Heart right ventricle (tissue), 16 donors: ENCODE measurements around the gene AGO3. TPM values are rescaled to one million over a fixed set of nuclear protein-coding genes. Genes with fewer than 3 reads are reported as not detected.
A peak's percentile ranks its signal among the peaks of the same experiment; 100 is the strongest.

ENCODE experiments used
- ATAC-seq, 8 donors: fragments of 200-7000 bp; cut with Tn5 transposase; one replicate each; pipeline ENCODE4 v1.9.1; 2020; ENCODE audit warnings: mild to moderate bottlenecking in 8 of 8, moderate library complexity in 8 of 8, moderate number of reproducible peaks in 1 of 8
- DNase-seq, 2 donors: peaks; one replicate each; pipeline ENCODE4 v3.0.0-alpha.2; 2020
- H3K27ac ChIP-seq, 10 donors: fragments of 200-600 bp; sonication (generic) in 2 of 10; one replicate each; pipeline versions ENCODE4 v1.5.0 to v1.8.0; 2020 to 2022; ENCODE audit warnings: mild to moderate bottlenecking in 3 of 10
- H3K27me3 ChIP-seq, 7 donors: fragments of 200-600 bp; one replicate each; pipeline ENCODE4 v1.8.0; 2021 to 2022; ENCODE audit warnings: mild to moderate bottlenecking in 2 of 7
- H3K36me3 ChIP-seq, 9 donors: fragments of 200-600 bp; sonication (generic) in 1 of 9; one replicate each; pipeline versions ENCODE4 v1.5.0 to v1.8.0; 2020 to 2022; ENCODE audit warnings: mild to moderate bottlenecking in 2 of 9
- H3K4me1 ChIP-seq, 9 donors: fragments of 200-600 bp; sonication (generic) in 1 of 9; one replicate each; pipeline versions ENCODE4 v1.5.0 to v1.8.0; 2020 to 2022; ENCODE audit warnings: mild to moderate bottlenecking in 4 of 9
- H3K4me3 ChIP-seq, 10 donors: fragments of 200-600 bp; sonication (generic) in 2 of 10; one replicate each; pipeline versions ENCODE4 v1.5.0 to v1.8.0; 2020 to 2022; ENCODE audit warnings: mild to moderate bottlenecking in 7 of 10, moderate library complexity in 2 of 10
- H3K9me3 ChIP-seq, 11 donors: fragments of 200-600 bp in 10 of 11; sonication (generic) in 2 of 11; one replicate each; pipeline versions ENCODE4 v1.5.0 to v1.8.0; 2013 to 2022; ENCODE audit warnings: mild to moderate bottlenecking in 2 of 11, control low read depth in 1 of 11, moderate library complexity in 1 of 11
- WGBS, 2 donors: extraction: QIAGEN DNeasy Blood & Tissue Kit; methylation state at CpG; one replicate each; pipeline ENCODE4 v1.1.7; 2013; ENCODE audit warnings: inconsistent platforms in 1 of 2; 5-methylcytosine and 5-hydroxymethylcytosine counted together
- intact Hi-C, 10 donors: fragments of 100-400 bp; cut with DNase I; formaldehyde crosslinking; loops; one replicate each; pipeline versions ENCODE4 v1.11.1 to v1.14.2; 2022
- polyA plus RNA-seq, 2 donors: library from polyadenylated mRNA; stranded (reverse); fragments of 200-250 nt; gene quantifications; one replicate each; pipeline ENCODE4 v1.2.3, GENCODE V29; 2013
- total RNA-seq, 10 donors: library from RNA; stranded (reverse); fragmentation: NEBNext Ultra II Directional in 3 of 10; extraction: Animal tissue kit (Norgen Biotek cat#: 25700) in 3 of 10; gene quantifications; one replicate each; pipeline versions ENCODE4 v1.2.1 to v1.2.4, GENCODE V29; 2021 to 2023
- TF ChIP-seq, protein P1 (sequence below), 9 donors: fragments of 200-600 bp; sonication (generic) in 2 of 9; IDR thresholded peaks; one replicate each; pipeline versions ENCODE4 v1.5.0 to v1.8.0; 2021 to 2022; ENCODE audit warnings: antibody characterized with exemption in 9 of 9, mild to moderate bottlenecking in 5 of 9, moderate library complexity in 1 of 9
- donor health status: Arrhythmogenic right ventricular cardiomyopathy.
- donor health status: ischemic (EF 13 %, LVEDD 7.1; RV severe dilation, severe dysfunction).
- donor health status: healthy with polysubstance abuse.
- donor health status: DM: no; HTN: yes; CAD: no.
- donor health status: DM: no; HTN: no; CAD: no.
- donor health status: ischemic (EF 25% LVEDD 6.9; RV normal size, moderate dysfunction).
- donor health status: ischemic (EF 25% LVEDD 5.7; RV mildly dilated, moderate dysfunction).
- donor health status: healthy.
- donor health status: DM: yes; HTN: yes; CAD: no.
- donor health status: Ischemic cardiomyopathy.
- donor health status: ischemic (EF 35%, LVEDD 5.7; RV mildly dilated, moderate dysfunction).
- donor health status: nonischemic (EF 11% LVEDD 7.7; RV severe dilation, severe dysfunction).
- donor health status: DM: yes; HTN: yes; CAD: no.
- donor health status: PGD.
- donor health status: ischemic (EF 29% LVEDD 5.4; RV normal size, mild dysfunction).
- donor health status: nonischemic (EF 23%, LVEDD 6.1; RV moderate dilation, normal function).

The AGO3 gene
- total and polyA plus RNA-seq, 12 donors = 2.2 to 20.7 (median 14.7) TPM

GRCh38 chr1:35882945-35883634, 47.8 kb upstream of the AGO3 start, which contains the start of gene AGO1:
Gene AGO1, plus strand, starts transcription at chr1:35883209. Its CDS starts 213 bp downstream, at chr1:35883422.
- WGBS, 2 donors = 0 to 1% methylated on average over 57 to 58 of the region's 58 CpGs
- Histone ChIP-seq H3K27me3 (no peaks in the 10 kb centered on the region), H3K9me3 (no peaks in the 10 kb centered on the region), H3K36me3 (peaks cover 0 to under 1% (median 0%) of the 10 kb centered on the region in 9 donors), H3K4me1 (peaks cover 2 to 51% (median 36%) of the 10 kb centered on the region in 9 donors), H3K27ac (peak within 1 kb of the TSS in 9 of 10 donors; percentile 78 to 91 (median 84)), H3K4me3 (peak within 1 kb of the TSS; percentile 90 to 100 (median 98))
- DNase-seq = peak; percentile 94 to 97
- peak; percentile 95 to 99 (median 97) for ATAC-seq
- intact Hi-C loops = loop anchor here in 3 of 10 donors (1.0 to 10.0 kb wide), 3 partner anchors 44 to 202 kb away; partner anchors contain the start of genes ADPRS (in 2 of the 3), TEKT2 (in 2 of the 3) and AGO3 (in 1 of the 3)
- TF ChIP-seq, protein P1, sequence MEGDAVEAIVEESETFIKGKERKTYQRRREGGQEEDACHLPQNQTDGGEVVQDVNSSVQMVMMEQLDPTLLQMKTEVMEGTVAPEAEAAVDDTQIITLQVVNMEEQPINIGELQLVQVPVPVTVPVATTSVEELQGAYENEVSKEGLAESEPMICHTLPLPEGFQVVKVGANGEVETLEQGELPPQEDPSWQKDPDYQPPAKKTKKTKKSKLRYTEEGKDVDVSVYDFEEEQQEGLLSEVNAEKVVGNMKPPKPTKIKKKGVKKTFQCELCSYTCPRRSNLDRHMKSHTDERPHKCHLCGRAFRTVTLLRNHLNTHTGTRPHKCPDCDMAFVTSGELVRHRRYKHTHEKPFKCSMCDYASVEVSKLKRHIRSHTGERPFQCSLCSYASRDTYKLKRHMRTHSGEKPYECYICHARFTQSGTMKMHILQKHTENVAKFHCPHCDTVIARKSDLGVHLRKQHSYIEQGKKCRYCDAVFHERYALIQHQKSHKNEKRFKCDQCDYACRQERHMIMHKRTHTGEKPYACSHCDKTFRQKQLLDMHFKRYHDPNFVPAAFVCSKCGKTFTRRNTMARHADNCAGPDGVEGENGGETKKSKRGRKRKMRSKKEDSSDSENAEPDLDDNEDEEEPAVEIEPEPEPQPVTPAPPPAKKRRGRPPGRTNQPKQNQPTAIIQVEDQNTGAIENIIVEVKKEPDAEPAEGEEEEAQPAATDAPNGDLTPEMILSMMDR (IDR thresholded peaks at IDR 0.05) = peak; percentile 93 to 99 (median 98)

DNA sequence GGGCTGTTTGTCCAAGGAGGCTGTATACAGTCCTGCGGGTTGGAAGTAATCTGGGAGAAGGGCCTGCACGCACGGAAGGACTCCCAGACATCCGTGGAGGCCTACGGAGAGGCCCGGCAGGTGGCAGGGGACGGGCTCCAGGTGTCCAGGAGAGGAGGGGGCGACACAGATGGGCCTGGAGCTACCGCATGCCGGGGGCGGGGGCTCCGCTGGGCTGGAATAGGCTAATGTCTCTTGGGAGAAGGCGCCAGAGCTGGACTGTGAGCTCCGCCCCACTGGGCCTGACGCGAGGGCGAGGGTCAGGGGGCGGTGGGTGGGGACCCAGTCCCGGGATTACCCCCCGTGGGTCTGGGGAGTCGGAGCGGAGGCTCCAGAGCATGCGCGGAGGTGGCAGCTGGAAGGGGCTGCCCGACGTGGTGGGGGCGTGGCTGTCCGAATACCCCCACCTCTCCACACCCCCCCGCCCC, 47.2 kb upstream of the AGO3 start:
- 1% methylated on average over 29 of the region's 29 CpGs for WGBS, 2 donors
- H3K27ac ChIP-seq = peak overlapping the region in 9 of 10 donors; percentile 78 to 91 (median 84)
- peaks cover 0 to 6% (median 0%) of the 10 kb centered on the region in 9 donors for H3K36me3 ChIP-seq
- no peaks in the 10 kb centered on the region for H3K9me3 ChIP-seq
- H3K4me1 ChIP-seq = peaks cover 2 to 57% (median 36%) of the 10 kb centered on the region in 9 donors
- no peaks in the 10 kb centered on the region for H3K27me3 ChIP-seq
- intact Hi-C loops = loop anchor here in 3 of 10 donors (1.0 to 10.0 kb wide), 3 partner anchors 44 to 201 kb away; partner anchors contain the start of genes ADPRS (in 2 of the 3), TEKT2 (in 2 of the 3) and AGO3 (in 1 of the 3)
- TF ChIP-seq, protein P1 (IDR thresholded peaks at IDR 0.05) = no peak
- ATAC-seq (peak; percentile 20 to 56 (median 40)), DNase-seq (peak; percentile 40 to 52)
- peak overlapping the region; percentile 90 to 100 (median 98) for H3K4me3 ChIP-seq

DNA sequence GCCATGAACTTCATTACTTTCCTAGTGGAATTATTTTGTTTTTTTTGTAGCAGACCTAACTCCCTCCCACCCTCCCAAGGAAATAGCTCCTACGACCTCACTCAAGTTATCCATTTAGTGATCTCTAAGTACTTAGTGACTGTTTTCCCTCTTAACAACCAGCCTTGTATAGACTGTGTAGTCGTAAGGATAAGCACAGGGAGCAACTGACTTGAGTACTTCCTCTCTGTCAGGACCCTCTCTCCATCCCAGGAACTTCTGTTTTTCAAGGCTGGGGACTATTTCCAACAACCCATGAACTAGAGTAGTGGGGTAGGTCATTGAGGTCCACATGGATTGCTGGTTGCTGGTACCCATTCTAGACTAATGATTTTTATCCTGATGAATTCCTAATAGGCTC, 46.0 kb upstream of the AGO3 start:
- intact Hi-C loops = loop anchor here in 3 of 10 donors (5.0 to 10.0 kb wide), 2 partner anchors 42 to 200 kb away; partner anchors contain the start of genes ADPRS (in 2 of the 3) and TEKT2 (in 2 of the 3)
- 55 to 61% methylated on average over 2 of the region's 2 CpGs for WGBS, 2 donors
- Histone ChIP-seq H3K27me3 (no peaks in the 10 kb centered on the region), H3K4me1 (peaks cover 2 to 61% (median 36%) of the 10 kb centered on the region in 9 donors), H3K27ac (no peak overlapping the region), H3K9me3 (no peaks in the 10 kb centered on the region), H3K4me3 (no peak overlapping the region), H3K36me3 (peaks cover 0 to 19% (median 8%) of the 10 kb centered on the region in 9 donors)
- DNase-seq (no peak), ATAC-seq (no peak)
- TF ChIP-seq, protein P1 (IDR thresholded peaks at IDR 0.05) = no peak

DNA sequence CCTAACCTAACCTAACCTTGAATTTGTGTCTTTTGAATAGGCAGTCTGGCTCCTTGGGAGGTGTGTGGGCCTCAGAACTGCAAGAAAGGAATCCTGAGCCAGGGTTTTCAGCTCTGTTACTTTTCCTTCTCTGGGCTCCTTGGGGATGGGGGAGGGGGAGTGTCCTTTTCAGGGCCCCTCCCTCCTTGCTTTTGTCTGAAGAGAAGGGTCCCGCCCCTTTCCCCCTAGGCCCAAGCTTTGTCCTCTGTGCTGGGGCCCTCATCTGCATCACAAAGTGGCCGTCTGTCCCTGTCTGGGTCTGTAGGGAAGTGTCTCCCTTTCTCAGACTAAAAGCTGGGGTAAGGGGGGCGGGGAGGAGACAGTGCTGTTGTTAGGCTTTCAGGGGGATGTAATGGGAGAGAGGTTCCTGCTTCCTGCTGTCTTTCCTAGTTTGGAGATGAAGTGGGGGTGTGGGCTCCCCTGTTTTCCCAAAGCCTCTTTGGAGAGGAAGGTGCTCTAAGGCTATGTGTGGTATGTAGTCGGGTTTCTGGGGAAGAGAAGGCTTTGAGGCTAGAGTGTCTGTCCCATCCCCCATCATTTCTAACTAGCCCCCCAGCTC, 44.8 kb upstream of the AGO3 start:
- H3K4me1 ChIP-seq = peaks cover 2 to 61% (median 36%) of the 10 kb centered on the region in 9 donors
- DNase-seq (no peak), ATAC-seq (no peak)
- H3K27ac ChIP-seq = peak overlapping the region in 1 of 10 donors; percentile 29
- H3K27me3 ChIP-seq = no peaks in the 10 kb centered on the region
- peaks cover 0 to 30% (median 13%) of the 10 kb centered on the region in 9 donors for H3K36me3 ChIP-seq
- H3K4me3 ChIP-seq = no peak overlapping the region
- TF ChIP-seq, protein P1 (IDR thresholded peaks at IDR 0.05) = no peak
- intact Hi-C loops = loop anchor here in 2 of 10 donors (10.0 kb wide), 1 partner anchor 199 kb away; the partner anchor contains the start of genes ADPRS (in 2 of the 2) and TEKT2 (in 2 of the 2)
- 62 to 75% methylated on average over 4 of the region's 4 CpGs for WGBS, 2 donors
- H3K9me3 ChIP-seq = no peaks in the 10 kb centered on the region
